Left cardiac atrium (tissue), 4 donors: ENCODE data around the gene GNB1. TPM values are rescaled to one million over a fixed set of nuclear protein-coding genes. Genes with fewer than 3 reads are reported as not detected.

ENCODE experiments used
- ATAC-seq, 2 donors: fragments of 200-7000 bp; cut with Tn5 transposase; one replicate each; pipeline ENCODE4 v1.9.1; 2020; ENCODE audit warnings: mild to moderate bottlenecking in 2 of 2, moderate library complexity in 2 of 2
- DNase-seq: peaks from one replicate; pipeline ENCODE4 v3.0.0-alpha.2; 2020
- intact Hi-C, 2 donors: fragments of 100-400 bp; cut with DNase I; formaldehyde crosslinking; loops; one replicate each; pipeline versions ENCODE4 v1.14.1 to v1.15.1; 2022 to 2023
- total RNA-seq, 2 donors: library from RNA; stranded (reverse); fragmentation: NEBNext Ultra II Directional; extraction: Animal tissue kit (Norgen Biotek cat#: 25700); gene quantifications; one replicate each; pipeline ENCODE4 v1.2.1, GENCODE V29; 2021
- donor health status: DM: no; HTN: yes; CAD: no.
- donor health status: DM: no; HTN: yes; CAD: no; lungs with severe emphysema.
- donor health status: DM: yes; HTN: yes; CAD: no.
- donor health status: Dilated cardiomyopathy.

GNB1 gene
- total RNA-seq, 2 donors from 2014 or later, result 188 to 206 TPM

DNA sequence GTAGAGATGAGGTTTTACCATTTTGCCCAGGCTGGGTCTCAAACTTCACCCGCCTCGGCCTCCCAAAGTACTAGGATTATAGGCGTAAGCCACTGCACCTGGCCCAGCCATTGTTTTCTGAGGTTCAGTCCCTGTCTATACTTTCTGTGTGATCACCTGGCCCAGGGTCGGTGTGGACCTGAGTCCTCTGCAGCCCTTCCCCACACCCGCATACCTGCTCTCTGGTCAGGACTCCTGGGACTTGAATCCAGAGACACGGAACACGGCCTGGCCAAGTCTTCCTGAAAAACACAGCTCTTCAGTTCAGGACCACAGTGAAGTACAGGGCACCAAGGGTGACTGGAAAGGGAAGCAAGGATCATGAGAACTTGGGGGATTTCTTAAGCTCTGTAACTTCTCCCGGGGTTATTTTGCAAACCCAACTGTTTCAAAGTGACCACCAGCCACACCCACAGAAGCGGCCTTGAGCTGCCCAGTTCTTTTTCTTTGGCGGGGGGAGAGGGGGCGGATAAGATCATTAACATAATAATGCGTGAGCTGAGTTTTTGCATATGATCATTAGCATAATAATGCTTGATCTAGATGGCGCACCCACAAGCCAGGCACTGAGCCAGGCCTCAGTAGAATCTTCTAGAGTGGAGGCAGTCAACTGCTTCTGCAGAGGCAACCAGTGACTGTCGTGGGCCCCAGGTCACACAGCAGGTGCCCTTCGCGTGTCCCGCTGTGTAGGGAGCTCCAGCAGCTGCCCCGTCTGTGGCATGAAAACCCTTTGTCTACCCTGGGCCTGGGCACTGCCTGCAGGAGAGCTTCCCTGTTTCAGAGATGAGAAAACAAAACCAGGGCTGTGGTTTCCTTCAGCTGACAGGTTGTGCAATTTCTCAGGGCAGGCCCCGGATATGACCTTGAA lies 110.9 kb downstream of the GNB1 start:
- DNase-seq, result peak; percentile 57
- intact Hi-C loops, result loop anchor here (10.0 kb wide), 1 partner anchor 125 kb away; no protein-coding TSS in a partner anchor
- ATAC-seq, result peak in 1 of 2 donors; percentile 15

DNA sequence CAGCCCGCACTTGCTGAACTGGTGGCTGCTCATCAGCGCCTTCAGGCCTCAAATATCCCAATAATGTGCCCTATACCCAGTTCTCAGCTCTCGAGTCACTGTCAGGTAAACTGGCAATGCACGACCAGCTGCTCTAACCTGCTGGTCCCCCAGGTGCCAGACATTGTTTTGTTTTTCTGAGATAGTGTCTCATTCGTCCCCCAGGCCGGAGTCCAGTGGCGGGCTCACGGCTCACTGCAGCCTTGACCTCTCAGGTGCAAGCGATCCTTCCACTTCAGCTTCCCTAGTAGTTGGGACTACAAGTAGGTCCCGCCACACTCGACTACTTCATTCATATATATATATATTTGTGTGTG lies 111.6 kb downstream of the GNB1 start:
- intact Hi-C loops, result no loop called here

DNA sequence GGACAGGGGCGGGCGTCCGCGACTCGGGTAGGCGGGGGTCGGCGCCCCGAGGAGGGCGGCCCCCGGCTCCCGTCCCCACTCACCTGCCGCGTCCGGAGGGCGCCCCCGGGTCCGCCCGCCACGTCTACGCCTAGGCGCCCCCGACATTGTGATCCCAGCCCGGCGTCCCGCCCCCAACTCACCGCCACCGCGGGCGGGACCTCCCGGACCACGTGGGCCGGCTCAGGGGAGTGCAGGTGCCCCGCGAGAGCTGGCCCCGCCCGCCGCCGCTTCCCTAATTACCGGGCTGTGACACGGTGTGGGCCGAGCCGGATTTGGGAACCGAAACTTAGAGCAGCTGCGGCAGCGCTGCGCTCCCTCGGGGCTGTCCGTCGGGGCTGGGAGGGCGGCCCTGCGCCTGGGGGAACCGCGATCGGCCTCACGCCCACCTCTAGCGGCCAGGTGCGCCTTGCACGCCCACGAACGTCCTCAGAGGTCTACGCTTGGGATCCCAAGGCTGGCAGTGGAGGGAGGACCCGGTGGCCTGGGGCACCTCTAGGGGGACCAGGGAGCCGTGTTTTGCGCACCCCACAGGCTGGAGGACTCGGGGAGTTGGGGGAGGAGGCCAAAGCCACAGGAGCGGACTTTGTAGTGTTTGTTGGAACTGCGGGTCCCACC lies 112.1 kb downstream of the GNB1 start:
- DNase-seq (peak; percentile 82), ATAC-seq (peak; percentile 33 to 43)
- intact Hi-C loops, result no loop called here

More for the DNA sequence above, 111.6 kb downstream of the GNB1 start:
- ATAC-seq (no peak), DNase-seq (no peak)

DNA sequence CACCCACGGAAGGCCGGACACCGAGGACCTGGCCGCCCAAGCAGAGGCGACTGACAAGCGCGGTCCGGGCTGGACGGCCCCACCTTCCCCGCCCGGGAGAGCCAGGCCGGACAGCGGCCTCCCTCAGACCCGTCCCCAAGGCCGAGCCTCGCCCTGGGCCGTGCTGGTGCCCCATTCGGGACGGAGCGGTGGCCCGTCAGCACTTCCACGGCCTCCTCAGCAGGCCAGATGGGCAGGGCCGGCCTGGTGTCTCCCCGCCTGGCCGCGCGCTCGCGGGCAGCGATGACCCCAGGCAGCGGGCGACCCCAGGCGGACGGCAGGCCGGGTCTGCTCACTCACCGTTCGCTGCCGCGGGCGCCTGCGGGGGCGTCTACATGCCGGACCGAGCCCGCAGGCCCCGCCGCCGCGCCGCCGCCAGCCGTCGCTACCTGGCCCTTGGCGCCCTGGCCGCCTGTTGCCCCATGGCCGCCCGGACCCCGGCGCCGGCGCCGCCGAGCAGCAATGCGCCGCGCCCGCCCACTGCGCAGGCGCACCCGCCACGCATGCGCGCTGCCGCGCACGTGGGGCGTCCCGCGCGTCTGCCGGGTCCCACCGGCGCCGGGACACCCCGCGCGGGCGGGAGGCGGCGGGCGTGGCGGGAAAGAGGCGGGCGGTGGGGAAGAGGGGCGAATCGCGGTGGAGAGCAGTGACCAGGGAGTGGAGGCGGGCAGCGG lies 112.8 kb downstream of the GNB1 start, which contains the start of gene NADK:
TSS of gene NADK (minus strand) at position 521 of the 713 bp plus-strand sequence. CDS start 13,064 bp downstream, outside the sequence.
- peak; percentile 64 to 83 for ATAC-seq
- DNase-seq, result peak; percentile 72
- intact Hi-C loops, result no loop called here

DNA sequence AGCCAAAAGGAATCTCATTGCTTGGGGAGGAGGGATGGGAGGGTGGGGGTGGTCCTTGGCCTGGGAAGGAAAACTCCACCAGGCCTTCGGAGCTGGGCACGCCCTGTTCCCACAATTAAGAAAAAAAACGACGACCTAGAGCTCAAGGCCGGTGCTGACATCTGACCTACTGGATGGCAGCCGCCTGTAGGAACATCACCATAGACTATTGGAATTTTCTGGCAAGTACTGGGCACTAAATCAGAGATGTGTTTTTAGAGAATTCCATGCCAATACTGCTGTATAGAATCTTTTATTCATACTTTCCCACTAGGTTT lies 113.3 kb downstream of the GNB1 start:
- peak; percentile 67 for DNase-seq
- peak; percentile 26 to 36 for ATAC-seq
- intact Hi-C loops, result no loop called here

DNA sequence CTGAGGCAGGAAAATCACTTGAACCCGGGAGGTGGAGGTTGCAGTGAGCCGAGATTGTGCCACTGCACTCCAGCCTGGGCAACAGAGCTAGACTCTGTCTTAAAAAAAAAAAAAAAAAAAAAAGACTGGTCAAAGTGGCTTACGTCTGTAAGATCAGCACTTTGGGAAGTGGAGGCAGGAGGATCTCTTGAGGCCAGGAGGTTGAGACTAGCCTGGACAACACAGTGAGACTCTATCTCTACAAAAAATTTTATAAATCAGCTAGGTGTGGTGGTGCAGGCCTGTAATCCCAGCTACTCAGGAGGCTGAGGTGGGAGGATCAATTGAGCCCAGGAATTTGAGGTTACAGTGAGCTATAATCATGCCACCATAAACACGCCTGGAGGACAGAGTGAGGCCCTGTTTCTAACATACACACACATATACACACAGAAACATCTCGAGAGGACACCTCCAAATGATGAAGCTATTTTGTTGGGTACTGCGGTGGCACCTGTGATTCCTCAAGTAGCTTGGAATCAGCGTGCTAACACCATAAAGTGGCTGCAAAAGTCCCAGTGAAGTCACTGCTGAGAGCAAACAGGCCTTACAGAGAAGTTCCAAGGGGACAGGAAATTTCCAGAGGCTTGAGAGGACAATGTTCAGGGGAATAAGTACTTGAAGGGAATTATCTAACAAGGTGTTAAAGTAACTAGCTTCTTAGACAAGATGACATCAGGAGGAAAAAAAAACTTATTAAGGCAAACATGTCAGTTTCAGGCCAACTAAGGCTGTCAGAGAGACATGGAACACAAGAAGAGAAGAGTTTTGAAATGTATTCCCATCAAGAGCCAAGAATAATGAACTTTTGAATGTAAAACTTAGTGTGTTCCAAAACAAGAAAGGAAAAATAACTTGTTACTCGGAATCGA lies 114.0 kb downstream of the GNB1 start:
- no peak for ATAC-seq
- intact Hi-C loops, result no loop called here
- no peak for DNase-seq

DNA sequence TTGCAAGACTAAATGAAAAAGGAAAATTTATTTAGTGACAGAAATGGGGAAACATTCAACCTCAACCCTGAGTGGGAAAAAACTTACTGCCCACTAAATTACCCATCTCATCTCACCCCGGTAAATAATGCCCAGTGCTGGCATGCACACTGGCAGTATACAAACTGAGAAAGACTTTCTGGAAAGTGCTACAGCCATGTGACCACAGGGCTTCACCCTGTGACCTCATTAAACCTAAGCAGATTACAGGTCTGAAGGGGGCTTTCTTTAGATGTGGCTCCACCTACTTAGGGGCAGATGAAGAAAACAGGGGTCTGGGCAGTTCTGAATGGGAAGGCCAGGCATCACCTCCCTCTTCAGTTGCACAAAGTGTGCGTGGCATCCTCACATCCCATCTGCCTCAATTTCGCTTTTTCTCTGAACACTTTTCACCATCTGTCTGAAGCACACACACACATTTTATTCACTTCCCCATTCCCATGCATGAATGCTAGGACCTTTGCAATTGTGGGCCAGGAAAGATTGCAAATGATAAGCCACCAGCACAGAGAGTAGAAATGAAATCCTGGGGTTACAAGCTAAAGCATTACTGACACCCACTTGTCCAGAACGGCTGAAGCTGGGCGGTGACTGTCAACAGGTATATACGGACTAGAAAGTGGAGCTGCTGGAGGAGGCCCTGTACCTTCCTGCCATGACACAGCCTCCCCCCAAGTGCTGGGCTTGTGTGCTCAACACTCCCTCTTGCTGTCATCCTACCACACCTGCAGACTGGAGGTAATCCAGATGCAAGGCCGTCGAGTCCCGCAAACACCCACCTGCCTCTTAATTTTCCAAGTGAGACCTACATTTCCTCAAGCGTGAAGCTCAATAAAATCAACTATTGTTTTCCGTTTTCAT lies 115.3 kb downstream of the GNB1 start:
- DNase-seq (no peak), ATAC-seq (no peak)
- intact Hi-C loops, result no loop called here

DNA sequence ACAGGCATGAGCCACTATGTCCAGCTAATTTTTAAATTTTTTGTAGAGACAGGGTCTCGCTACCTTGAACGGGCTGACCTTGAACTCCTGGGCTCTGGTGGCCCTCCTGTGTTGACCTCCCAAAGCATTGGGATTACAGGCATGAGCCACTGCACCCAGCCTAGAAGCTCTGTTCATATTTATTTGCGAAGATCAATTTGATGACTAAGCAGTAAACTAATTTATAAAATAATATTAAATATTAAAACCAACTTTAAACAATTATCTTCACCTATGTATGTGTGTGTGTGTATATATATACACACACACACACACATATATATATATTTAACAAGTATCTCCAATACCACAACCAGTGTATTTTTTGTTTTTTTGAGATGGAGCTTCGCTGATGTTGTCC lies 117.0 kb downstream of the GNB1 start:
- no peak for DNase-seq
- ATAC-seq, result no peak
- intact Hi-C loops, result no loop called here

DNA sequence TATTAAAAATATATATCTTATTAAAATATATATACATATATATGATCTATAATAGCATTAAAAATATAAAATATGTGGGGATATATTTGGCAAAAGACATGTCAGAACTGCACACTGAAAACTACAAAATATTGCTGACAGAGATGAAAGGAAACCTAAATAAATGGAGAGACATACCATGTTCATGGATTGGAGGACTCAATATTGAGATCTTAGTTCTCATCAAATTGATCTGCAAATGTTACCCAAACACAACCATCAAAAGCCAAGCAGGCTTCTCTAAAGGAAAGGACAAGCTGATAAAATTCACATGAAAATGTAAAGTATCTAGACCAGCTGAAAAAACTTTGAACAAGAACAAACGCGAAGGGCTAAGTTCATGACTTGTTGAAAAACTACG lies 119.8 kb downstream of the GNB1 start:
- intact Hi-C loops, result no loop called here
- DNase-seq (no peak), ATAC-seq (no peak)

DNA sequence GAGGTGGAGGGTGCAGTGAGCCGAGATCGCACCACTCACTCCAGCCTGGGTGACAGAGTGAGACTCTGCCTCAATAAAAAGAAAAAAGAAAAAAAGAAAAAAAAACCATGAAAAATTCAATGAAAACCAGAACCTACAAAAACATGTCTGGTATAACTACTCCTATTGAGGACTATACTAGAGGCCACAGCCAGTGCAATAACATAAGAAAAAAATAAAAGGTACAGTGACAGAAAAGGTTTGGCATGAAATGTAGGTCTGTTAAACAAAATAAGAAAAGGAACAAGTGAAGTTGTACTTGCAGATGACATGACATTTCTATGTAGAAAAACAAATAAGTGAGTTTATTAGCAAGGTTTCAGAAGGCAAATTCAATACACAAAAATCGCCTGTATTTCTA lies 120.8 kb downstream of the GNB1 start:
- intact Hi-C loops, result no loop called here
- no peak for ATAC-seq
- no peak for DNase-seq

DNA sequence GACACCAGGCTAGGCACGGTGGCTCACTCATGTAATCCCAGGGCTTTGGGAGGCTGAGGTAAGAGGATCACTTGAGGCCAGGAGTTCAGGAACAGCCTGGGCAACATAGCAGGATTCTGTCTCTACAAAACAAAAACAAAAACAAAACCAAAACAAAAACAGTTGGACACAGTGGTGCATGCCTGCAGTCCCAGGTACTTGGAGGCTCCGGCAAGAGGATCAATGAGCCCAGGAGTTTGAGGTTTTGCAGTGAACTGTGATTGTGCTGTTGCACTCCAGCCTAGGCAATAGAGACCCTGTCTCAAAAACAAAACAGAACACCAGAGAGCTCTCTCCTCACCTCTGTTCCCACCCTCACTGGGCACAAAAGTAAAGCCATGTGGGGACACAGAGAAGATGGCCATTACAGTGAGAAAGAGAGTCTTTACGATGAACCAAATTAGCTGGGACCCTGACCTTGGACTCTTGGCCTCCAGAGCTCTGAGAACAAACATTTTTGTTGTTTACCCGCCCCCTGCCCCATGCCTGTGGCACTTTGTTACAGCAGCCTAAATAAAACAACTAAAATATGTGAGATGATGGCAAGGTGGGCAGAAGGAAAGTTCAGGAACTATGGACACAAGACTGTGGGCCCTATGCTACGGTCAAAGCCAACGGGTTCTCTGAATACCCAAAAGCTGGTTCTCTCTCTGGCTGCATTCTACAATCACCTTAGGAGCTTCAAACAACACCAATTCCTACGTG lies 122.5 kb downstream of the GNB1 start:
- intact Hi-C loops, result no loop called here
- no peak for ATAC-seq
- DNase-seq, result no peak

DNA sequence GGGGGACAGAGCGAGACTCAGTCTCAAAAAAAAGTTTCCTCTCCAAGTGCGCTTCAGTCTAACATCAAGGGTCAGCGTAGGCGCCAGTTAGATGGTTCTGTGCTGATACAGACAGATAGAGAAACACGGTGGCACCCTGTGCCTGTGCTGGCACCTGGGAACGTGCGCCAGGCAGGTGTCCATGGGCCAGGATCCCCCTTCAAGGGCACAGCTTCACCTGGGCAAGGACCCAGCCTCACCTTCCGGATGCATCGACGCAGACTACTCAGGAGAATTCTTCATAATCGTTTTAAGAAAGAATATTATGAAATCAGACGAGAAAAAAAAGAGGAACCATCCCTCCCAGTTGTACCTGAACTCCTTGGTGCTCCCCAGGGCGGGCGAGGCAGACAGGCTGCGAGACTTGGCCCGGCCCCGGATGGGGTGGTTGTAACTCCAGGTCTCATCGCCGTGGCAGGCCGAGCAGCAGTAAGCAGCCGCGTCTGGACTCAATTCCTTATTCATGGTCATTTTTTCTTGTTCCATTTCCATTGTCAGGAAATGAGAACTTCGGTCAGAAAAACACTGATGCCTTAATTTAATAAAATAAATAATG lies 125.9 kb downstream of the GNB1 start:
- intact Hi-C loops, result no loop called here
- ATAC-seq (no peak), DNase-seq (no peak)

DNA sequence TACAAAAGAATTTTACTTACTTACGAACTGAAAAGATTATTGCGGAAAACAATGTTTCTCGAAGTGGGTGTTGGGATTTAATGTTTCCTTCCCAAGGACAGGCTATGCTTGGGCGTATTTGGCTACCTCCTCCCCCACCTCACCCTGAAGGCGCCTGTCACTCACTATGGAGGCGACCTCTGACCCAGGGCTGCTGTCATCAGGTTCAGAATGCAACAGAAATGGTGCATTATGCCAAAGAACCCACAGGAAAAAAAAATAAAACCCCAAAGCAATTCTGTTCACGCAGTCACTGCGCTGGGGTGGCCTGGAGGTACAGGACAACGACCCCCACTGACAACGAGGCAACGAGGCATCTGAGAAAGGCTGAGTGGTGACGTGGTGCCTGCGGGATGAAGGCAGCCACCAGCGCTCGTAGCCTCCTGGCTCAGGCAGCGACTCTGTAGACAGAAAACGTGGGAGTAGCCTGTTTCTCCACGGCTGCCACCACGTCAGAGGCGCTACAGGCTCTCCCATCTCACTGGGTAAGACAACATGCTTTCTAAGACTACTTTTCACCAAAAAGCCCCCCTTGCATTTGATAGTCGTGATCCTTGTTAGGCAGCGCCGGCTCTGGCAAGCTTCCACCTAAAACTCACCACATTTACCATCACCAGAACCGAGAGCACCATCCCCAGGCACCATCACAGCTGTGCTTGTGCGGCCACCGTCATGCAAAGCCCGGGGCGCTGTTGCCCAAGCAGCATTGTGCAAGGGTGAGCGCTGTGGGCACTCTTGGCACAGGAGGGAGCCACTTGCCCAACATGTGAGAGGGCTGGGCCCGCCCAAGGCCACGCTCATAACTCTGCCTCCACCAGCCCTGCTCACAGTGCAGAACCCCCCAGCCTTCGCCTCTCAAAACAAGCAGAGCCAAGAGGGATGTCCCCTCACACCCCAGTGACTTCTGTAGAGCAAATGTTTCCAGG lies 126.9 kb downstream of the GNB1 start:
- ATAC-seq (peak; percentile 75 to 91), DNase-seq (peak; percentile 71)
- intact Hi-C loops, result no loop called here

DNA sequence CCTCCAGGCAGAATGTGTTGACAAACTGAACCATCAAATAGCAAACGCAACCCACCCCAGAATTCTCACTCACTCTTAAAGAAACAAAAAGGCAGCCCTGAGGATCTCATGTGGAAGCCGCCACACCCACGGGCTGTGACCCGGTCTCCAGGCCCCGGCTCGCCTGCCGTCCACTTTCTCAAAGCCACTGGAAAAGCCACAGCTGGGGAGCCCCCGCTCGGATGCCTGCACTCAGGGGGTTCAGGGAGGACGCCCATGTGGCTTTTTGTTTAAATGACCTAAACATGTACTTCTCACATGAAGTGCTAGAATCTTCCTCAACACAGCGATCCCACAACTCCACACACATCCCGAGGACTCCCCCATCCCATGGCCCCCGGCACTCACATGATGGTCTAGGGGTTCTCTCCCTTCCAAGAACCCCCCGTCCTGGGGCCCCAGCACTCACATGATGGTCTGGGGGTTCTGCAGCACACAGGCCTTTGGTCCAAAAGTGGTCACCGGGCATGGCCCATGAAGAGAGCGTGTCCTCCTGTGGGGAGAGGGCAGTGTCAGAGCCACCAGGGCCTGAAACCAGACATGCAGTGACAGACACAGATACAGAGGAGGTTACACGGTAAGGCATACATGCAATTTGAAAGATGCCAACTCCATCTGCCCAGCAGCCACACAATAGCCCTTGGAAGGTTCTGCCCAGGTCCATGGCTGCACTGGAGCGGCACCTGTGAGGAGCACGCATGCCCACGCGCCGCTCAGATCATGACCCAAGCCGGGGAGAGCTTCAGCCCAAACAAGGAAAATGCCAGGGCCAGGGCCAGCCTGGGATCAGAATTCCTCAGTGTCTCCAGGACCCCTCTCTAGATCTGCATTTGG lies 129.1 kb downstream of the GNB1 start:
- DNase-seq (no peak), ATAC-seq (no peak)
- intact Hi-C loops, result no loop called here

DNA sequence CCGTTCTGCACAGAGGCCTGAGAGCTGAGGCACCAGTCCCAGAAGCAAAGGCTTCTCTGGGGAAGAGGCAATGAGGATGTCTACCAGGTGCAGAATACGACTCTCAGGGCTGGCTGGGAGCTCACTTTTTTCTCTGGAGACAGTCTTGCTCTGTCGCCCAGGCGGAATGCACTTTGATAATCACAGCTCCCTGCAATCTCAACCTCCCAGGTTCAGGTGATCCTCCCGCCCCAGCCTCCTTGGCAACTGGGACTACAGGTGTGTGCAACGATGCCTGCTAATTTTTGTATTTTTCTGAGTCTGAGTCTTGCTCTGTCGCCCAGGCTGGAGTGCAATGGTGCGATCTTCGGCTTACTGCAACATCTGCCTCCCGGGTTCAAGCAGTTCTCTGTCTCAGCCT lies 130.2 kb downstream of the GNB1 start:
- ATAC-seq (no peak), DNase-seq (no peak)
- intact Hi-C loops, result no loop called here
